Endothelial cell of umbilical vein (primary cell): Measurements from ENCODE around the gene IFRD2.

Experiments used
- EZH2 ChIP-seq: IDR thresholded peaks from 2 replicates; pipeline ENCODE4 v1.6.1; 2012; ENCODE audit warnings: borderline replicate concordance, low read depth, mild to moderate bottlenecking, moderate library complexity, low read length, inconsistent platforms; ENCODE audit not compliant: severe bottlenecking
- JUN ChIP-seq: IDR thresholded peaks from 2 replicates; pipeline ENCODE4 v1.6.1; 2011; ENCODE audit warnings: borderline replicate concordance, low read depth; ENCODE audit not compliant: insufficient read length, insufficient read depth
- MYC ChIP-seq: IDR thresholded peaks from one replicate; pipeline ENCODE4 v1.6.1; 2011; ENCODE audit warnings: mild to moderate bottlenecking, low read depth, low read length
- POLR2A ChIP-seq: IDR thresholded peaks from 2 replicates; pipeline ENCODE4 v1.6.1; 2012; ENCODE audit warnings: low read depth, mild to moderate bottlenecking, control low read depth, low read length
- POLR2AphosphoS5 ChIP-seq: IDR thresholded peaks from 2 replicates; pipeline ENCODE4 v1.6.1; 2012; ENCODE audit warnings: low read depth, mild to moderate bottlenecking, control low read depth, low read length, moderate library complexity; ENCODE audit not compliant: insufficient read depth
- TF ChIP-seq, protein P1 (sequence below), 2 donors: IDR thresholded peaks; 1 replicate in 1 of 2; 2 replicates in 1 of 2; pipeline ENCODE4 v1.5.1; 2011; ENCODE audit warnings: low read length in 2 of 2, mild to moderate bottlenecking in 2 of 2, moderate library complexity in 2 of 2, control low read depth in 1 of 2, inconsistent platforms in 1 of 2, low read depth in 1 of 2; ENCODE audit not compliant: insufficient read depth in 1 of 2; ENCODE audit errors: extremely low read depth in 1 of 2

DNA sequence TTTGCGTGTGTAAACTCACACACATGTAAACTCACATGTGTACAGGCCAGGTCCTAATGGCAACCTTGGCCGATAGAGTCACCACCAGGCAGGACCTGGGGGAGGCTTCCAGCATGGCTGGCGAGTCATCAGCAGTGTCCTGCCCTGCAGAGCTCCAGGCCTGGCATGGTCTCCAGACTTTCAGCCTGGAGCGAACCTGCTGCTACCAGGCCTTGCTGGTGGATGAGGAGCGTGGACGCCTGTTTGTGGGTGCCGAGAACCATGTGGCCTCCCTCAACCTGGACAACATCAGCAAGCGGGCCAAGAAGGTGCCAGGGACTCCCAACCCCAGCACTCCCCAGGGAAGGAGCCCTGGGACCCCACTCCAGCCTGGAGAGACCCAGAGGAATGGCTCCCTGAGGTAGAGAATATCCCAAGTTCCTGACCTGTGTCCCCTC lies 22.2 kb downstream of the IFRD2 start:
- no peak for TF ChIP-seq POLR2A
- no peak for TF ChIP-seq POLR2AphosphoS5
- TF ChIP-seq, protein P1, sequence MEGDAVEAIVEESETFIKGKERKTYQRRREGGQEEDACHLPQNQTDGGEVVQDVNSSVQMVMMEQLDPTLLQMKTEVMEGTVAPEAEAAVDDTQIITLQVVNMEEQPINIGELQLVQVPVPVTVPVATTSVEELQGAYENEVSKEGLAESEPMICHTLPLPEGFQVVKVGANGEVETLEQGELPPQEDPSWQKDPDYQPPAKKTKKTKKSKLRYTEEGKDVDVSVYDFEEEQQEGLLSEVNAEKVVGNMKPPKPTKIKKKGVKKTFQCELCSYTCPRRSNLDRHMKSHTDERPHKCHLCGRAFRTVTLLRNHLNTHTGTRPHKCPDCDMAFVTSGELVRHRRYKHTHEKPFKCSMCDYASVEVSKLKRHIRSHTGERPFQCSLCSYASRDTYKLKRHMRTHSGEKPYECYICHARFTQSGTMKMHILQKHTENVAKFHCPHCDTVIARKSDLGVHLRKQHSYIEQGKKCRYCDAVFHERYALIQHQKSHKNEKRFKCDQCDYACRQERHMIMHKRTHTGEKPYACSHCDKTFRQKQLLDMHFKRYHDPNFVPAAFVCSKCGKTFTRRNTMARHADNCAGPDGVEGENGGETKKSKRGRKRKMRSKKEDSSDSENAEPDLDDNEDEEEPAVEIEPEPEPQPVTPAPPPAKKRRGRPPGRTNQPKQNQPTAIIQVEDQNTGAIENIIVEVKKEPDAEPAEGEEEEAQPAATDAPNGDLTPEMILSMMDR (IDR thresholded peaks at IDR 0.05; ENCODE audit: extremely low read depth in 1 of 2, insufficient read depth in 1 of 2, low read depth in 1 of 2, low read length in 2 of 2), result no peak
- TF ChIP-seq JUN, result no peak
- no peak for TF ChIP-seq EZH2
- TF ChIP-seq MYC, result no peak
